AG04449 (cell line): Measurements from ENCODE around the gene CNTNAP2.

Experiments
- CTCF ChIA-PET: fragments of 350-600 bp; formaldehyde crosslinking; extraction: SDS; loops from one replicate; lab custom pipeline; 2021; ENCODE audit warnings: antibody characterized with exemption; lab: Yijun Ruan, JAX
- POLR2A ChIA-PET: fragments of 400-600, 350-600 bp; formaldehyde crosslinking; extraction: SDS; loops from one replicate; lab custom pipeline; 2020; ENCODE audit warnings: antibody characterized with exemption, inconsistent platforms; lab: Yijun Ruan, JAX
- DNase-seq: peaks from one replicate; pipeline ENCODE4 v3.0.0-alpha.2; 2010; ENCODE audit warnings: low read depth, low spot score
- H3K4me3 ChIP-seq: 2 replicates; pipeline ENCODE4 v1.5.1; 2011; ENCODE audit warnings: low read depth, mild to moderate bottlenecking, control low read depth, low read length
- CTCF ChIP-seq: IDR thresholded peaks from one replicate; pipeline ENCODE4 v1.5.1; 2011; ENCODE audit warnings: mild to moderate bottlenecking, moderate library complexity, low read length, control low read depth, inconsistent platforms; ENCODE audit not compliant: insufficient read depth; ENCODE audit errors: missing control alignments

CNTNAP2 gene

GRCh38 chr7:148021507-148022045 is 1905.0 kb downstream of the CNTNAP2 start:
- no peak for TF ChIP-seq CTCF
- no peak for DNase-seq
- ChIA-PET CTCF (no interaction called here), POLR2A (no interaction called here)
- no peak overlapping the region for H3K4me3 ChIP-seq

DNA sequence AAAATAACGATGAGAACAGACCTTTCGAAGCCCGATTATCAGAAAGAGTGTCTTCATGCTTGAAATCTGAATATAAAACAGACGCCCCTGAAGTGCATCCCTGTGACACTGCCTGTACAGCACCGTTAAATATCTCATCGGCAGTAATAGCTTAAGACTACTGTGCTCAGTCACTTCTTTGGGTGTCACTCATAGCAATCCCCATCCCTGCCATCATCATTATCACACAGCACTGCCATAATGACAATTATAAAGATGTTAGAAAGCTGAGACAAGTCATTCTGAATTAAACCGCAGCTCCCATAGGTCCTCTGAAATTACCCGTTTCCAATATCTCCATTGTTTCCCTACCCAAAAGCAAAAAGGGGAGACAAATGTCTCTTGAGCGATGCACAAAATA is 1906.2 kb downstream of the CNTNAP2 start:
- no peak for TF ChIP-seq CTCF
- POLR2A ChIA-PET: no interaction called here
- H3K4me3 ChIP-seq: no peak overlapping the region
- no peak for DNase-seq
- CTCF ChIA-PET: no interaction called here

GRCh38 chr7:148026713-148027112 is 1910.1 kb downstream of the CNTNAP2 start:
- ChIA-PET POLR2A (no interaction called here), CTCF (no interaction called here)
- TF ChIP-seq CTCF: no peak
- no peak for DNase-seq
- H3K4me3 ChIP-seq: no peak overlapping the region

- CTCF ChIA-PET: no interaction called here
- DNase-seq: no peak
- TF ChIP-seq CTCF: no peak
- no peak overlapping the region for H3K4me3 ChIP-seq
- POLR2A ChIA-PET: no interaction called here
Observed at GRCh38 chr7:148028165-148028564, 1911.6 kb downstream of the CNTNAP2 start.

DNA sequence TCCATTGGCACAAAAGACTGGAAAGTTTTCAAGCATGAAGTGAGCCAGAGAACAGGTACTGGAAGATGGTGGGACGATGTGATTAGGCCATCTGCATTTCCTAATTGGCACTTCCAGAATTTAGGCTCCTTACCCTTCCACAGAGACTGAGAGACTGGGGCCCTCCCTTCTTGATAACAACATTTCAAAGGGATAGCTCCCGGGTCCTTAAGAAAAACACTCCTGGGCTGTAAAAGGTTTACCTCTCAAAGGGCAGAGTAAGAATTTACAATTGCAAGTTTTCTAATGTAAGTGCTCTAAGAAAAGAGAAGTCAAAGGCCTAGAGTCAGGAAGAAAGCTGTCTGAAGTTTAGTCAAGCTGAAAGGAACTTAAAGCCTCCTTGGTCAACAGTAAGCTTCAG is 1914.4 kb downstream of the CNTNAP2 start:
- POLR2A ChIA-PET: no interaction called here
- CTCF ChIA-PET: no interaction called here
- no peak for TF ChIP-seq CTCF
- no peak overlapping the region for H3K4me3 ChIP-seq
- no peak for DNase-seq

DNA sequence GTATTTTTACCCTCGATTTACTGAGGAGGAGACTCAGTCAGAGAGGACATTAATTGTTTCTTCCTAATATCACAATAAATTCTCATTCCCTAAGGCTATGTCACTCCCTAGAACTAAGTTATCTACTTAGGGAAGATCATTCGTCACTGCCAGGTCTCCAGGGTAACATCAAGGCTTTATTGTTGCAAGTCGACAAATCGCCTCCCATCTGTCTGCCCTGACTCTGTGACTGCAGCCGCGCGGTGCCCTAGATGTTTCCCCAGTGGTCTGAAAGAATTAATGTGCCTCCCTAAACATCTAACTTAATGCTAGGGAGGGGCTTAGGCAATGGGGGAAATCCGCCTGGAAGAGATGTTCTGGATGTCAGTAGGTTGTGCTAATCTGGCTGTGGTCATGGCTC is 1915.2 kb downstream of the CNTNAP2 start:
- DNase-seq: no peak
- CTCF ChIA-PET: no interaction called here
- H3K4me3 ChIP-seq: no peak overlapping the region
- POLR2A ChIA-PET: no interaction called here
- TF ChIP-seq CTCF: no peak
